GM18907 (cell line): ENCODE results near the gene FAM3B.

ENCODE experiments used
- ATAC-seq: cut with Tn5 transposase; IDR thresholded peaks from one replicate; pipeline ENCODE4 v1.9.1; 2021; ENCODE audit warnings: mild to moderate bottlenecking, moderate library complexity; ENCODE audit not compliant: unreplicated experiment

FAM3B gene

DNA sequence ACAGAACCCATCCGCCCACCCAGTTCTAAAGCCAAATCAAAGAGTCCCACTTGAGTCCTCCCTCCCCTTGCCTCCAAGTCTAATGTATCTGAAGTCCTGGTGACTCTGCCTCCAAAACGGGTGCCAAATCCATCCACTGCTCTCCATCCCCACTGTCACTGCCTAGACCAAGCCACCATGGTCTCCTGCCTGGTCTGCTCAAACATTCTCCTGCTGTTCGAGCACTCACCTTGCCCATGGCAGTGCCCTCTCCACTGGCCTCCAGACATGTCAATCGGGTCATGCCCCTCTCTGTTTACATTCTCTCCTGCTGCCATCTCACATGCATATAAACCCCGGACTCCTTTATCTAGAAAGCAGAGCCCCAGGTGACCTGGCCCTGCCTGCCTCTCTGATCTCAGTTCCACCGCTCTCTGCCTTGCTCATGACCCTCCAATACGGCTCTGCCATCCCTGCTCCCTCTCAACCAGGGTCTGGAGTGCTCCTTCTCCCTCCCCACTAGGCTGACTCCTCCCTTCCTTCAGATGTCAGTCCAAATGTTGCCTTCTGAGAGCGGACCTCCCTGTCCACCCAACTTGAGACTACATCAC, 77.4 kb downstream of the FAM3B start:
- no peak for ATAC-seq

DNA sequence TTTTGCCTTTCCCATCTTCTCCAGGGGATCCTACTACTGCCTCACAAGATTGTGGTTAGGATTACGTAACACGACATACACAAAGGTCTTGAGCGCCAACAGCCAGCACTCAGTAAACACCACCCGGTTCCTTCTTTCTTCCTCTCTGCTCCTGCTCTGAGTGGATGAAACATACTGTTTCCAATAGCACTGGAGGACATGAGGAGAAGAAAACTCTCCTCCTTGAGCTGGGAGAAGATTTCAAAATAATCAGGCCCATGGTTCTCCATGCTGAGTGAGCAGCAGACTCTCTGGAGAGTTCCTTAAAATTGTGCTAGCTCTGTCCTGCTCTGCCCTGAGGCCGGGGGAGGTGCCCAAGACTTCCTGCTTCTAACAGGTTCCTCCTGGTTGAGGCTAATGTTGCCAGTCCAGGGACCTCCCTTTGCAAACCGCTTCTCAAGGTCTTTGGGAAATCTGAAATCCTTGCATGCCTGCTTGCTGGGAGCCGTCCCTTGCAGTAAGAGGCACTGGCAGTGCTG, 80.0 kb downstream of the FAM3B start:
- no peak for ATAC-seq

DNA sequence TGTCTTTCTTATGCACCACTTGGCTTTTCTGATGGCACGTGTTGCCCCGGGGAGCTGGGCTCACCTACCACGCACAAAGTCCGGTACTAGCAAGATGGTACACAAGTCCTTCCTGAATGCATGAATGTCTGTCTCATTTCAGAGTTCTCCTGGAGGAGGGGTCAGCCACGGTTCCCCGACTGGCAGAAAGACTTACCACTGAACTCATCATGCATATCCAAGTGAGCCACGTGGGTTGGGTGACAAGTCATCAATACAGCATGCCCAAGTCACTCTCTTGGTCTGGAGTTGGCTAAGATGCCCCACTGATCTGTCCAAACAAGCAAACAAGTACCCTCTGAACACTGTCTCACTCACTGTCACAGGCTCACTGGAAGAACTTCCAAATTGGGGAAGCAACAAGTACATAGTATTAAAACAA, 80.9 kb downstream of the FAM3B start:
- no peak for ATAC-seq

DNA sequence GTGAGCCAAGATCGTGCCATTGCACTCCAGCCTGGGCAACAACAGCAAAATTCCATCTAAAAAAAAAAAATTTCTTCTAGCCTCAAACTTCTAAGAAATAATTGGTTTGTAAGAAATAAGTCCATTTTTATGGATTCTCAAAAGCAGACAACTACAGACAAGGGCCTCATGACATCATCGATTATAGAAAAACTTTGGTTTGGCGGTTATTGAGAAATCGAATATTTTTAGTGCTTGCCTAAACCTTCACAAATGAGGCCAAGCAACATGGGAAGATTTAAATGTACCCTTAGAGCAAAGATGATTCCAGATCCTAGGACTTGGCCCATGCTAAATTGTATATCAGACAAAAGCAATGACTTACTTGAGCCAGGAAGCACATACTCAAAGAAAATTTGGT, 81.7 kb downstream of the FAM3B start:
- ATAC-seq: no peak

DNA sequence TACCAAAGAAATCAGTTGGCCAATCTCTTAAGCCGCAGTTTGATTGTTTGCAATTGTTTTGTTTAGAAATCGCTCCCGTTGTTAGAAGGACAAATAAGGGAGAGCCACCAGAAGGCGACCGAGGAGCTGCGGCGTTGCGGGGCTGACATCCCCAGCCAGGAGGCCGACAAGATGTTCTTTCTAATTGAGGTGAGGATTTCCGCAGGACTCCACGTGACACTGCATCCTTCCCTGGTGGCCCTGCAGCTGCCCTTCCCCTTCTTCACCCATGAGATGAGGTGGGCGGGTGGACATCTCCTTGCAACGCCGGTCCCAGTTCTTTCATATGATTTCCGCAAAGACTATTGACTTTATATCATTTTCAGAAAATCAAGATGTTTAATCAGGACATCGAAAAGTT, 82.2 kb downstream of the FAM3B start:
- no peak for ATAC-seq

DNA sequence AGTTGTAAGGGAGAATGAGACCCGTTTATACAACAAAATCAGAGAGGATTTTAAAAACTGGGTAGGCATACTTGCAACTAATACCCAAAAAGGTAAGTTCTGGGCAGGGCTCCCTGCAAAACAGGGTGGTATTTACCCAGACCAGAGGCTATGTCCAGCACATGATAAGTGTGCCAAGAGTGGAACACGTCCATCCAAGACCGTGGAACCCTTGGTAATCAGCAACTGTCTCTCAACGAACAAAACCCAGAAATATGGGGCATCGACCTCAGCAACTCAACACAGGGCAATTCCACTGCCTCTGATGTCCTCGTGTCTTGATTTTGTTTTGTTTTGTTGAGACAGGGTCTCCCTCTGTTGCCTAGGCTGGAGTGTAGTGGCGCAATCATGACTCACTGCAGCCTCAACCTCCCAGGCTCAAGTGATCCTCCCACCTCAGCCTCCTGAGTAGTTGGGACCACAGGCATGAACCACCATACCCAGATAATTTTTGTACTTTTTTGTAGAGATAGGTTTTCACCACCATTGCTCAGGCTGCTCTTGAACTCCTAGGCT, 82.7 kb downstream of the FAM3B start:
- ATAC-seq: no peak

DNA sequence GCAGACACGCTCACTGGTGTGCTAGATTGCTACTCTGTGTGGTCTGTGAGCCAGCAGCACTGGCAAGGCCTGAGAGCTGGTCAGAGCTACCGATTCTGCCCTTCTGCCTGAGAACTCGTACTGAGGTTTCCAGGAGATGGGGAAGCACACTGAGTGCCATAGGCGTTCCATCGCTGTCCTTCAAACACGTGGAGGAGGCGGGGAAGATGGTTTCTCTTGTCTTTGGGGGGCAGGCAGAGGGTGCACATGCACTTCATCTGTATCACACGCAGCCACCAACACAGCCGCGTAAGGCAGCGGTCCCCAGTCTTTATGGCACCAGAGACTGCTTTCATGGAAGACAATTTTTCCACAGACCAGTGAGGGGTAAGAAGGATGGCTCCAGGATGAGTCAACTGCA, 85.6 kb downstream of the FAM3B start:
- no peak for ATAC-seq

DNA sequence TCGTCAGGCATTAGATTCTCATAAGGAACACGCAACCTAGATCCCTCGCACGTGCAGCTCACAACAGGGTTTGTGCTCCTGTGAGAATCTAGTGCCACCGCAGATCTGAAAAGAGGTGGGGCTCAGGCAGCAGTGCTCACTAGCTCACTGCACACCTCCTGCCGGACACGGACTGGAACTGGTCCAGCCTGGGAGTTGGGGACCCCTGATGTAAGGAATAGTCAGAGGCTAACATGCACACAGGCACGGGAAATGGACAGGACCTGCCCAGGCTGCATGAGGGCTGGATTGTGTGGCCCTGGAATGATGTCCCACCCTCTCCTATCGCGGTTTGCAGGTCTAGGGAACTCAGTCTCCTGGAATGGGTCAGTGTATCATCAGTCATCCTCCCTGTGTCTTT, 86.2 kb downstream of the FAM3B start:
- ATAC-seq: no peak

DNA sequence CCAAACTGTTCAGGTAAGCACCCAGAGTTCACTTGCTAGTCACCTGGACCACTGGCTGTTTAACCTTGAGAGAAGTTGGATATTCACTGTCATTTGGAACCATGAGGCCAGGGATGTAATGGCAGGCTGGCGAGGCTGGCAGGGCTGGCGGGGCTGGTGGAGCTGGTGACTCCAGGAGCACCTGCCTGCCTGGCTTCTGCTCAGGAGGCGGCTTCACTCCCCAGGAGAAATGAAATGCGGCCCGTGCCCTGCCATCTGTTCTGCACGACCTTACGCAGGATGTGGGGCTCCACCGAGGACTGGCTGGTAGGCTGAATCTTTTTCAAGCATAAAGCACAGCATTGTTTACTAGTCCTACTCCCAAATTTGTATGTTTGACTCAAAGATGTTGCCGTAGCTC, 86.7 kb downstream of the FAM3B start:
- no peak for ATAC-seq

DNA sequence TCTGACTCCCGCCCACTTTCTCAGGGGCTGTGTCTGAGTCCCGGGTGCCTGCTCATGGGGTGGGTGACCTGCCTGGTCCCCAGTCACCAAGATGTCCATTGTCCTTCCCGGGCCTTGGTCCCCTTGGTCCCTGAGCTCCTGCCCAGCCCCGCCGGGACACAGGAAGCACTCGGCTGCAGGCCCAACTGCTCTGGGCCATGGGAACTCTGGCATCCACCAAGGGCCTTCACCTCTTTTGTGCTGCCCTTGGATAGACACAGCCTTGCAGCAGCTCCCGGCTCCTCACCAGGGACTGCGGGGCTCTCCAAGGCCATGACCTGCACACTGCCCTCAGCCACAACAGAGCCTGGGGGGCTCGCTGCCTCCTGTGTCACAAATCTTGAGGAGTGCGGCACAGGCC, 87.4 kb downstream of the FAM3B start:
- ATAC-seq: no peak

DNA sequence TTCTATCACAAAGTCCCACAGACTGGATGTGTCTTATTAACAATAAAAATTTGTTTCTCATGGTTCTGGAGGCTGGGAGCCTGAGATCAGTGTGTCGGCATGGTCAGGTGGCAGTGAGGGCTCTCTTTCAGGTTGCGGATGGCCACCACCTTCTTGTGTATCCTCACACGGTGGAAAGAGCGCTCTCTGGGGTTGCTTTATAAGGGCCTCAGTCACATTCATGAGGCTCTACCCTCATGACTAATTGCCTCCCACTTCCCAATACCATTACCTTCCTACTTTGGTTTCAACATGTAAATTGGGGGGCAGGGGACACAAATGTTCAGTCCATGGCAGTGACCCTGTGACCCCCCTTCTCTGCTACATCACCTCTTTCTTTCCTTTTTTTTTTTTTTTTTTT, 88.7 kb downstream of the FAM3B start:
- ATAC-seq: no peak

DNA sequence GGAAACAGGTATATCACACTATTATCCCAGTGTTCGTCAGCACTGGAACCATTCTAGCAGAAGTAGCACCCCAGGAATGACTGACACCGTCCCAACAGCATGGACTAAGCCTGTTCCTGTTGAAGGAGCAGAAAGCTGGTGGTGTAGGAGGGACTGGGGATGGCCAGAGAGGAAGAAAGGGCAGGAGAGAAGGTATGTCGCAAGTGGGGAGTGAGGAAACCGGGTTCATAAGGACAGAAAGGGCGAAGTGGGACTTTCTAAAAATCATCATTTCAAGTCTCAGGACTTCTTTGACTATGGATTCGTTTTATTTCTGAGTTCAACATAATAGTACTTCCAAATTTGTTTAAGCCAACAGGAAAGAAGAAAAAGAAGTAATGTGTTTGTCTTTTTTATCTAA, 89.7 kb downstream of the FAM3B start:
- ATAC-seq: no peak
